Cardiac fibroblast (primary cell): ENCODE results near the gene SHBG.

Source experiments
- DNase-seq, 2 donors: peaks; one replicate each; pipeline versions ENCODE4 v3.0.0 to v3.0.0-alpha.2; 2010; ENCODE audit warnings: low read depth in 2 of 2
- H3K4me3 ChIP-seq, 2 donors: replicated peaks in 1 of 2; 1 replicate in 1 of 2; 2 replicates in 1 of 2; pipeline ENCODE4 v1.5.1; 2011; ENCODE audit warnings: low read depth in 2 of 2, low read length in 2 of 2, mild to moderate bottlenecking in 2 of 2, moderate library complexity in 1 of 2
- CTCF ChIP-seq: IDR thresholded peaks from one replicate; pipeline ENCODE4 v1.5.1; 2011; ENCODE audit warnings: low read depth, mild to moderate bottlenecking, low read length, inconsistent platforms

SHBG gene

GRCh38 chr17:7677388-7678067, 47.6 kb downstream of the SHBG start:
- no peak overlapping the region for H3K4me3 ChIP-seq
- TF ChIP-seq CTCF, result no peak
- no peak for DNase-seq
